ENCODE data around the gene PHRF1.
A peak's percentile ranks its signal among the peaks of the same experiment; 100 is the strongest.

The PHRF1 gene

GRCh38 chr11:538431-539051, 37.7 kb upstream of the PHRF1 start:
- H2BK120ac ChIP-seq (ENCODE audit: low read depth, low read length): no peak overlapping the region
- peaks cover 4% of the 10 kb centered on the region for H3K4me1 ChIP-seq (ENCODE audit: control insufficient read depth, low read depth, low read length)
- WGBS (ENCODE audit: extremely low coverage, insufficient coverage, low lambda C conversion rate): no CpG with 5 or more reads among the region's 20 CpGs
- H3K4ac ChIP-seq (ENCODE audit: low read depth, low read length): no peak overlapping the region
- H3K4me3 ChIP-seq (ENCODE audit: low read length): no peak overlapping the region
- H3K18ac ChIP-seq (ENCODE audit: low read length): no peak overlapping the region
- no peak overlapping the region for H2BK5ac ChIP-seq (ENCODE audit: low read length)
- H2BK15ac ChIP-seq (replicated peaks; ENCODE audit: low read depth): no peak overlapping the region
- no peak overlapping the region for H3K27ac ChIP-seq (ENCODE audit: low read depth, low read length)
- no peak overlapping the region for H4K8ac ChIP-seq (ENCODE audit: low read depth, low read length)
- H2AK5ac ChIP-seq (ENCODE audit: low read length): no peak overlapping the region
- H3K79me1 ChIP-seq (ENCODE audit: low read length): peaks cover 11% of the 10 kb centered on the region
- no peaks in the 10 kb centered on the region for H3K27me3 ChIP-seq (ENCODE audit: insufficient read depth, low read length, poor library complexity)
- no peak overlapping the region for H3K4me2 ChIP-seq (ENCODE audit: low read length)
- no peak overlapping the region for H3K56ac ChIP-seq (ENCODE audit: low read length)
- H3K23ac ChIP-seq (ENCODE audit: low read length): no peak overlapping the region
- H3K36me3 ChIP-seq (ENCODE audit: control insufficient read depth, insufficient read depth, low read length): no peaks in the 10 kb centered on the region
- H3K79me2 ChIP-seq (ENCODE audit: control insufficient read depth, insufficient read depth, low read length): peaks cover 7% of the 10 kb centered on the region
- no peak overlapping the region for H3K9ac ChIP-seq (ENCODE audit: low read length)
- no peak overlapping the region for H4K5ac ChIP-seq (ENCODE audit: low read length)
- no peak for DNase-seq

- no CpG with 5 or more reads among the region's 8 CpGs for whole genome bisulfite sequencing (ENCODE audit: extremely low coverage, insufficient coverage, low lambda C conversion rate)
- peak overlapping the region; percentile 45 for H3K23ac ChIP-seq (ENCODE audit: low read length)
- no peaks in the 10 kb centered on the region for H3K27me3 ChIP-seq (ENCODE audit: insufficient read depth, low read length, poor library complexity)
- H3K79me2 ChIP-seq (ENCODE audit: control insufficient read depth, insufficient read depth, low read length): no peaks in the 10 kb centered on the region
- no peak overlapping the region for H3K4me3 ChIP-seq (ENCODE audit: low read length)
- no peak overlapping the region for H4K8ac ChIP-seq (ENCODE audit: low read depth, low read length)
- no peak overlapping the region for H3K4ac ChIP-seq (ENCODE audit: low read depth, low read length)
- H4K5ac ChIP-seq (ENCODE audit: low read length): no peak overlapping the region
- H2BK5ac ChIP-seq (ENCODE audit: low read length): no peak overlapping the region
- no peak for DNase-seq
- no peak overlapping the region for H2BK120ac ChIP-seq (ENCODE audit: low read depth, low read length)
- no peaks in the 10 kb centered on the region for H3K36me3 ChIP-seq (ENCODE audit: control insufficient read depth, insufficient read depth, low read length)
- no peak overlapping the region for H2BK15ac ChIP-seq (replicated peaks; ENCODE audit: low read depth)
- no peak overlapping the region for H2AK5ac ChIP-seq (ENCODE audit: low read length)
- H3K56ac ChIP-seq (ENCODE audit: low read length): no peak overlapping the region
- H3K4me1 ChIP-seq (ENCODE audit: control insufficient read depth, low read depth, low read length): peaks cover 4% of the 10 kb centered on the region
- no peaks in the 10 kb centered on the region for H3K79me1 ChIP-seq (ENCODE audit: low read length)
- no peak overlapping the region for H3K27ac ChIP-seq (ENCODE audit: low read depth, low read length)
- no peak overlapping the region for H3K9ac ChIP-seq (ENCODE audit: low read length)
- no peak overlapping the region for H3K18ac ChIP-seq (ENCODE audit: low read length)
- H3K4me2 ChIP-seq (ENCODE audit: low read length): no peak overlapping the region
Observed at GRCh38 chr11:539971-540481, 36.2 kb upstream of the PHRF1 start.

GRCh38 chr11:540583-541432, 35.5 kb upstream of the PHRF1 start:
- H3K4me2 ChIP-seq (ENCODE audit: low read length): no peak overlapping the region
- H3K23ac ChIP-seq (ENCODE audit: low read length): no peak overlapping the region
- no peak overlapping the region for H4K8ac ChIP-seq (ENCODE audit: low read depth, low read length)
- H3K36me3 ChIP-seq (ENCODE audit: control insufficient read depth, insufficient read depth, low read length): no peaks in the 10 kb centered on the region
- H3K79me1 ChIP-seq (ENCODE audit: low read length): no peaks in the 10 kb centered on the region
- no peak overlapping the region for H3K27ac ChIP-seq (ENCODE audit: low read depth, low read length)
- no peaks in the 10 kb centered on the region for H3K79me2 ChIP-seq (ENCODE audit: control insufficient read depth, insufficient read depth, low read length)
- H3K4me3 ChIP-seq (ENCODE audit: low read length): no peak overlapping the region
- DNase-seq: no peak
- no peak overlapping the region for H3K9ac ChIP-seq (ENCODE audit: low read length)
- H3K4ac ChIP-seq (ENCODE audit: low read depth, low read length): no peak overlapping the region
- no peak overlapping the region for H2BK5ac ChIP-seq (ENCODE audit: low read length)
- H4K5ac ChIP-seq (ENCODE audit: low read length): no peak overlapping the region
- H2AK5ac ChIP-seq (ENCODE audit: low read length): no peak overlapping the region
- no peak overlapping the region for H3K56ac ChIP-seq (ENCODE audit: low read length)
- H2BK15ac ChIP-seq (replicated peaks; ENCODE audit: low read depth): no peak overlapping the region
- H3K27me3 ChIP-seq (ENCODE audit: insufficient read depth, low read length, poor library complexity): no peaks in the 10 kb centered on the region
- no CpG with 5 or more reads among the region's 23 CpGs for WGBS (ENCODE audit: extremely low coverage, insufficient coverage, low lambda C conversion rate)
- H2BK120ac ChIP-seq (ENCODE audit: low read depth, low read length): no peak overlapping the region
- H3K18ac ChIP-seq (ENCODE audit: low read length): no peak overlapping the region
- H3K4me1 ChIP-seq (ENCODE audit: control insufficient read depth, low read depth, low read length): peaks cover 4% of the 10 kb centered on the region

- H3K4me2 ChIP-seq (ENCODE audit: low read length): no peak overlapping the region
- no peaks in the 10 kb centered on the region for H3K79me2 ChIP-seq (ENCODE audit: control insufficient read depth, insufficient read depth, low read length)
- no peak overlapping the region for H3K27ac ChIP-seq (ENCODE audit: low read depth, low read length)
- H3K9ac ChIP-seq (ENCODE audit: low read length): no peak overlapping the region
- no peak overlapping the region for H2AK5ac ChIP-seq (ENCODE audit: low read length)
- no peaks in the 10 kb centered on the region for H3K36me3 ChIP-seq (ENCODE audit: control insufficient read depth, insufficient read depth, low read length)
- no peak overlapping the region for H3K56ac ChIP-seq (ENCODE audit: low read length)
- H2BK15ac ChIP-seq (replicated peaks; ENCODE audit: low read depth): no peak overlapping the region
- H2BK120ac ChIP-seq (ENCODE audit: low read depth, low read length): no peak overlapping the region
- H4K8ac ChIP-seq (ENCODE audit: low read depth, low read length): no peak overlapping the region
- H4K5ac ChIP-seq (ENCODE audit: low read length): no peak overlapping the region
- H3K4ac ChIP-seq (ENCODE audit: low read depth, low read length): no peak overlapping the region
- DNase-seq: no peak
- no peak overlapping the region for H3K18ac ChIP-seq (ENCODE audit: low read length)
- H3K4me3 ChIP-seq (ENCODE audit: low read length): no peak overlapping the region
- H2BK5ac ChIP-seq (ENCODE audit: low read length): no peak overlapping the region
- no CpG with 5 or more reads among the region's 20 CpGs for WGBS (ENCODE audit: extremely low coverage, insufficient coverage, low lambda C conversion rate)
- H3K27me3 ChIP-seq (ENCODE audit: insufficient read depth, low read length, poor library complexity): no peaks in the 10 kb centered on the region
- H3K4me1 ChIP-seq (ENCODE audit: control insufficient read depth, low read depth, low read length): peaks cover 2% of the 10 kb centered on the region
- H3K79me1 ChIP-seq (ENCODE audit: low read length): no peaks in the 10 kb centered on the region
- H3K23ac ChIP-seq (ENCODE audit: low read length): no peak overlapping the region
Observed at GRCh38 chr11:541433-541885, 34.8 kb upstream of the PHRF1 start.

- no peak for DNase-seq
- H4K8ac ChIP-seq (ENCODE audit: low read depth, low read length): no peak overlapping the region
- no peaks in the 10 kb centered on the region for H3K79me1 ChIP-seq (ENCODE audit: low read length)
- no peak overlapping the region for H3K56ac ChIP-seq (ENCODE audit: low read length)
- no peaks in the 10 kb centered on the region for H3K4me1 ChIP-seq (ENCODE audit: control insufficient read depth, low read depth, low read length)
- no peak overlapping the region for H3K18ac ChIP-seq (ENCODE audit: low read length)
- no CpG with 5 or more reads among the region's 5 CpGs for WGBS (ENCODE audit: extremely low coverage, insufficient coverage, low lambda C conversion rate)
- H3K4me3 ChIP-seq (ENCODE audit: low read length): no peak overlapping the region
- H2AK5ac ChIP-seq (ENCODE audit: low read length): no peak overlapping the region
- H2BK5ac ChIP-seq (ENCODE audit: low read length): no peak overlapping the region
- H2BK120ac ChIP-seq (ENCODE audit: low read depth, low read length): no peak overlapping the region
- no peak overlapping the region for H2BK15ac ChIP-seq (replicated peaks; ENCODE audit: low read depth)
- no peaks in the 10 kb centered on the region for H3K27me3 ChIP-seq (ENCODE audit: insufficient read depth, low read length, poor library complexity)
- no peak overlapping the region for H3K27ac ChIP-seq (ENCODE audit: low read depth, low read length)
- H4K5ac ChIP-seq (ENCODE audit: low read length): no peak overlapping the region
- no peak overlapping the region for H3K23ac ChIP-seq (ENCODE audit: low read length)
- H3K9ac ChIP-seq (ENCODE audit: low read length): no peak overlapping the region
- H3K79me2 ChIP-seq (ENCODE audit: control insufficient read depth, insufficient read depth, low read length): no peaks in the 10 kb centered on the region
- no peaks in the 10 kb centered on the region for H3K36me3 ChIP-seq (ENCODE audit: control insufficient read depth, insufficient read depth, low read length)
- no peak overlapping the region for H3K4ac ChIP-seq (ENCODE audit: low read depth, low read length)
- no peak overlapping the region for H3K4me2 ChIP-seq (ENCODE audit: low read length)
Observed at GRCh38 chr11:544817-545166, 31.5 kb upstream of the PHRF1 start.
